HG02588 (cell line): ENCODE results near the gene GRHL1.

Experiments used
- ATAC-seq: cut with Tn5 transposase; IDR thresholded peaks from one replicate; pipeline ENCODE4 v1.9.1; 2021; ENCODE audit warnings: mild to moderate bottlenecking, moderate library complexity; ENCODE audit not compliant: unreplicated experiment

GRHL1 gene

GRCh38 chr2:9992427-9993187, 41.1 kb downstream of the GRHL1 start:
- ATAC-seq: no peak

GRCh38 chr2:9993488-9994165, 42.1 kb downstream of the GRHL1 start:
- ATAC-seq: no peak

GRCh38 chr2:9994462-9994861, 43.0 kb downstream of the GRHL1 start:
- ATAC-seq: no peak

- ATAC-seq: no peak
Measured at GRCh38 chr2:9995059-9995458, 43.6 kb downstream of the GRHL1 start.

GRCh38 chr2:9996321-9996720, 44.8 kb downstream of the GRHL1 start:
- no peak for ATAC-seq

- no peak for ATAC-seq
Measured at GRCh38 chr2:9997936-9998335, 46.4 kb downstream of the GRHL1 start.

GRCh38 chr2:9998916-9999654, 47.6 kb downstream of the GRHL1 start:
- no peak for ATAC-seq

GRCh38 chr2:9999693-10000092, 48.2 kb downstream of the GRHL1 start:
- ATAC-seq: no peak

- ATAC-seq: no peak
Measured at GRCh38 chr2:10000541-10000940, 49.0 kb downstream of the GRHL1 start.

- no peak for ATAC-seq
Measured at GRCh38 chr2:10001586-10001985, 50.1 kb downstream of the GRHL1 start.

- no peak for ATAC-seq
Measured at GRCh38 chr2:10002109-10002508, 50.6 kb downstream of the GRHL1 start.

GRCh38 chr2:10002681-10003080, 51.2 kb downstream of the GRHL1 start:
- ATAC-seq: no peak

GRCh38 chr2:10003206-10004125, 52.0 kb downstream of the GRHL1 start:
- ATAC-seq: no peak

- no peak for ATAC-seq
Measured at GRCh38 chr2:10004401-10004800, 52.9 kb downstream of the GRHL1 start.

GRCh38 chr2:10004836-10005235, 53.3 kb downstream of the GRHL1 start:
- ATAC-seq: no peak

GRCh38 chr2:10005461-10006235, 54.2 kb downstream of the GRHL1 start:
- no peak for ATAC-seq

- no peak for ATAC-seq
Measured at GRCh38 chr2:10006236-10007161, 55.0 kb downstream of the GRHL1 start.

GRCh38 chr2:10007435-10007834, 55.9 kb downstream of the GRHL1 start:
- no peak for ATAC-seq
